CD14-positive monocyte (primary cell): ENCODE measurements around the gene IDI1. TPM values are rescaled to one million over a fixed set of nuclear protein-coding genes. Genes with fewer than 3 reads are reported as not detected.

Experiments
- DNase-seq, 3 donors: peaks; one replicate each; pipeline ENCODE4 v3.0.0-alpha.2; 2011 to 2022
- H2AFZ ChIP-seq: 2 replicates; pipeline ENCODE4 v1.6.0; 2012; ENCODE audit warnings: mild to moderate bottlenecking, low read depth, low read length, inconsistent platforms; ENCODE audit not compliant: insufficient read depth, poor library complexity, severe bottlenecking
- H3K27ac ChIP-seq, 2 donors: 1 replicate in 1 of 2; 2 replicates in 1 of 2; pipeline ENCODE4 v1.5.1; 2012 to 2013; ENCODE audit warnings: low read length in 2 of 2, control low read depth in 1 of 2, inconsistent platforms in 1 of 2, low read depth in 1 of 2, mild to moderate bottlenecking in 1 of 2
- H3K27me3 ChIP-seq, 2 donors: one replicate each; pipeline versions ENCODE4 v1.6.0 to v1.6.1; 2011 to 2013; ENCODE audit warnings: low read length in 2 of 2; ENCODE audit not compliant: control insufficient read depth in 2 of 2, insufficient read depth in 2 of 2
- H3K36me3 ChIP-seq, 2 donors: replicated peaks in 1 of 2; 1 replicate in 1 of 2; 2 replicates in 1 of 2; pipeline versions ENCODE4 v1.5.1 to v1.6.1; 2012 to 2013; ENCODE audit warnings: low read length in 2 of 2, control low read depth in 1 of 2, inconsistent platforms in 1 of 2, mild to moderate bottlenecking in 1 of 2; ENCODE audit not compliant: insufficient read depth in 2 of 2, control insufficient read depth in 1 of 2
- H3K4me1 ChIP-seq, 2 donors: 1 replicate in 1 of 2; 2 replicates in 1 of 2; pipeline versions ENCODE4 v1.5.1 to v1.6.1; 2012 to 2013; ENCODE audit warnings: low read length in 2 of 2, control low read depth in 1 of 2, inconsistent platforms in 1 of 2, mild to moderate bottlenecking in 1 of 2, moderate library complexity in 1 of 2; ENCODE audit not compliant: insufficient read depth in 2 of 2, control insufficient read depth in 1 of 2
- H3K4me2 ChIP-seq: replicated peaks from 2 replicates; pipeline ENCODE3; 2012; ENCODE audit warnings: low read length, moderate library complexity, mild to moderate bottlenecking; ENCODE audit not compliant: poor library complexity, severe bottlenecking; ENCODE audit errors: extremely low read depth
- H3K4me3 ChIP-seq, 3 experiments: fragments of 200-600 bp in 1 of 3; sonication (generic) in 1 of 3; replicated peaks in 1 of 3; 1 replicate in 2 of 3; 2 replicates in 1 of 3; pipeline ENCODE4 v1.5.1; 2011 to 2013; ENCODE audit warnings: low read length in 3 of 3, mild to moderate bottlenecking in 3 of 3, control low read depth in 2 of 3, low read depth in 2 of 3, inconsistent platforms in 1 of 3, moderate library complexity in 1 of 3
- H3K79me2 ChIP-seq: 2 replicates; pipeline ENCODE4 v1.6.0; 2012; ENCODE audit warnings: mild to moderate bottlenecking, control low read depth, inconsistent platforms, low read length, moderate library complexity; ENCODE audit not compliant: insufficient read depth
- H3K9ac ChIP-seq: 2 replicates; pipeline ENCODE4 v1.6.0; 2017; ENCODE audit warnings: low read length, mild to moderate bottlenecking; ENCODE audit not compliant: insufficient read depth, poor library complexity, severe bottlenecking
- H3K9me3 ChIP-seq, 2 donors: replicated peaks in 1 of 2; 1 replicate in 1 of 2; 2 replicates in 1 of 2; pipeline versions ENCODE4 v1.5.1 to v1.6.1; 2012 to 2013; ENCODE audit warnings: low read length in 2 of 2, control low read depth in 1 of 2; ENCODE audit not compliant: control insufficient read depth in 1 of 2, insufficient read depth in 1 of 2
- H4K20me1 ChIP-seq: 2 replicates; pipeline ENCODE4 v1.6.0; 2012; ENCODE audit warnings: mild to moderate bottlenecking, low read length, control low read depth, moderate library complexity; ENCODE audit not compliant: insufficient read depth
- H3K27ac Mint-ChIP-seq, 7 donors: one replicate each; pipeline ENCODE4 v1.8.0; 2020; ENCODE audit warnings: mild to moderate bottlenecking in 7 of 7, mixed read lengths in 7 of 7, moderate library complexity in 6 of 7, inconsistent platforms in 2 of 7
- H3K27me3 Mint-ChIP-seq, 3 donors: one replicate each; pipeline ENCODE4 v1.8.0; 2021 to 2022; ENCODE audit warnings: low read depth in 3 of 3, mild to moderate bottlenecking in 3 of 3, mixed read lengths in 3 of 3, moderate library complexity in 3 of 3, inconsistent platforms in 1 of 3
- H3K36me3 Mint-ChIP-seq, 2 donors: one replicate each; pipeline ENCODE4 v1.8.0; 2020; ENCODE audit warnings: mixed read lengths in 2 of 2, inconsistent platforms in 1 of 2, mild to moderate bottlenecking in 1 of 2
- H3K4me1 Mint-ChIP-seq: one replicate; pipeline ENCODE4 v1.8.0; 2020; ENCODE audit warnings: mild to moderate bottlenecking, mixed read lengths
- H3K4me3 Mint-ChIP-seq, 2 donors: one replicate each; pipeline ENCODE4 v1.8.0; 2020; ENCODE audit warnings: mild to moderate bottlenecking in 2 of 2, mixed read lengths in 2 of 2, moderate library complexity in 1 of 2
- H3K9me3 Mint-ChIP-seq, 7 donors: one replicate each; pipeline ENCODE4 v1.8.0; 2020 to 2022; ENCODE audit warnings: mixed read lengths in 7 of 7, mild to moderate bottlenecking in 6 of 7, moderate library complexity in 6 of 7, inconsistent platforms in 2 of 7
- WGBS: methylation state at CpG from one replicate; pipeline ENCODE4 v1.1.5; 2013; ENCODE audit warnings: missing lambda C conversion rate; ENCODE audit not compliant: insufficient coverage; 5-methylcytosine and 5-hydroxymethylcytosine counted together
- intact Hi-C, 2 donors: fragments of 100-400 bp; cut with micrococcal nuclease; formaldehyde crosslinking; loops; one replicate each; pipeline versions ENCODE4 v1.15.0 to v1.15.1; 2023
- polyA plus RNA-seq, 3 donors: library from polyadenylated mRNA; depleted of rRNA in 1 of 3; unstranded in 2 of 3; stranded (reverse) in 1 of 3; fragments of 300-500 nt in 2 of 3; fragments of >200 nt in 1 of 3; fragmentation: Illumina TruSeq in 2 of 3; gene quantifications; 1 replicate in 2 of 3; 2 replicates in 1 of 3; pipeline ENCODE4 v1.2.3, GENCODE V29; 2012 to 2021
- TF ChIP-seq, protein P1 (sequence below): fragments of 200-600 bp; IDR thresholded peaks from one replicate; pipeline ENCODE4 v1.8.0; 2022; ENCODE audit warnings: antibody characterized with exemption, mild to moderate bottlenecking

IDI1 gene
- polyA plus RNA-seq, 3 donors = 35.0 to 139 (median 46.9) TPM

GRCh38 chr10:1009071-1009494, 39.8 kb downstream of the IDI1 start:
- peaks cover 88 to 97% of the 10 kb centered on the region in 2 donors for H3K36me3 Mint-ChIP-seq
- TF ChIP-seq, protein P1, sequence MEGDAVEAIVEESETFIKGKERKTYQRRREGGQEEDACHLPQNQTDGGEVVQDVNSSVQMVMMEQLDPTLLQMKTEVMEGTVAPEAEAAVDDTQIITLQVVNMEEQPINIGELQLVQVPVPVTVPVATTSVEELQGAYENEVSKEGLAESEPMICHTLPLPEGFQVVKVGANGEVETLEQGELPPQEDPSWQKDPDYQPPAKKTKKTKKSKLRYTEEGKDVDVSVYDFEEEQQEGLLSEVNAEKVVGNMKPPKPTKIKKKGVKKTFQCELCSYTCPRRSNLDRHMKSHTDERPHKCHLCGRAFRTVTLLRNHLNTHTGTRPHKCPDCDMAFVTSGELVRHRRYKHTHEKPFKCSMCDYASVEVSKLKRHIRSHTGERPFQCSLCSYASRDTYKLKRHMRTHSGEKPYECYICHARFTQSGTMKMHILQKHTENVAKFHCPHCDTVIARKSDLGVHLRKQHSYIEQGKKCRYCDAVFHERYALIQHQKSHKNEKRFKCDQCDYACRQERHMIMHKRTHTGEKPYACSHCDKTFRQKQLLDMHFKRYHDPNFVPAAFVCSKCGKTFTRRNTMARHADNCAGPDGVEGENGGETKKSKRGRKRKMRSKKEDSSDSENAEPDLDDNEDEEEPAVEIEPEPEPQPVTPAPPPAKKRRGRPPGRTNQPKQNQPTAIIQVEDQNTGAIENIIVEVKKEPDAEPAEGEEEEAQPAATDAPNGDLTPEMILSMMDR = no peak
- Histone ChIP-seq H3K4me3 (no peak overlapping the region), H3K79me2 (peaks cover 3% of the 10 kb centered on the region), H3K4me1 (no peaks in the 10 kb centered on the region), H3K27me3 (no peaks in the 10 kb centered on the region), H3K9me3 (no peaks in the 10 kb centered on the region), H2AFZ (no peak overlapping the region), H3K27ac (no peak overlapping the region), H4K20me1 (peaks cover 4% of the 10 kb centered on the region), H3K4me2 (no peak overlapping the region), H3K36me3 (peaks cover 91 to 100% of the 10 kb centered on the region in 2 donors), H3K9ac (no peak overlapping the region)
- H3K9me3 Mint-ChIP-seq = no peaks in the 10 kb centered on the region
- no peaks in the 10 kb centered on the region for H3K27me3 Mint-ChIP-seq
- DNase-seq = no peak
- H3K27ac Mint-ChIP-seq = no peak overlapping the region
- intact Hi-C loops = no loop called here
- no peak overlapping the region for H3K4me3 Mint-ChIP-seq
- WGBS = 93% methylated on average over 6 of the region's 9 CpGs
- H3K4me1 Mint-ChIP-seq = no peaks in the 10 kb centered on the region

GRCh38 chr10:1007583-1007982, 41.3 kb downstream of the IDI1 start:
- no peak overlapping the region for H3K4me2 ChIP-seq
- H3K4me1 ChIP-seq = no peaks in the 10 kb centered on the region
- TF ChIP-seq, protein P1 = no peak
- H3K79me2 ChIP-seq = peaks cover 8% of the 10 kb centered on the region
- no peak overlapping the region for H3K4me3 ChIP-seq
- no peak overlapping the region for H3K27ac ChIP-seq
- WGBS = 95% methylated on average over 5 of the region's 10 CpGs
- intact Hi-C loops = no loop called here
- no peaks in the 10 kb centered on the region for H3K27me3 ChIP-seq
- H3K4me3 Mint-ChIP-seq = no peak overlapping the region
- peaks cover 91 to 98% of the 10 kb centered on the region in 2 donors for H3K36me3 Mint-ChIP-seq
- no peaks in the 10 kb centered on the region for H3K4me1 Mint-ChIP-seq
- DNase-seq = no peak
- peaks cover 0 to 4% (median 2%) of the 10 kb centered on the region in 7 donors for H3K9me3 Mint-ChIP-seq
- peaks cover 16% of the 10 kb centered on the region for H4K20me1 ChIP-seq
- H3K27me3 Mint-ChIP-seq = no peaks in the 10 kb centered on the region
- peaks cover 97 to 100% of the 10 kb centered on the region in 2 donors for H3K36me3 ChIP-seq
- no peak overlapping the region for H2AFZ ChIP-seq
- peaks cover 0 to under 1% of the 10 kb centered on the region in 2 donors for H3K9me3 ChIP-seq
- peak overlapping the region in 1 of 7 donors; percentile 81 for H3K27ac Mint-ChIP-seq
- no peak overlapping the region for H3K9ac ChIP-seq
